SK-N-SH treated with all-trans-retinoic acid at 6 μM for 48 hours (cell line): ENCODE results near the gene TMEM156.

Experiments used
- ATAC-seq: fragments of 200-7000 bp; cut with Tn5 transposase; 3 replicates; pipeline ENCODE4 v1.9.1; 2020; ENCODE audit warnings: mild to moderate bottlenecking, moderate library complexity
- ARNTL ChIP-seq: fragments of 450-650 bp; formaldehyde crosslinking; IDR thresholded peaks from 2 replicates; pipeline ENCODE4 v1.5.0; 2020; ENCODE audit warnings: low read depth, mild to moderate bottlenecking, moderate library complexity, borderline replicate concordance
- BACH2 ChIP-seq: fragments of 250-450 bp; sonication (Bioruptor Pico); IDR thresholded peaks from 2 replicates; pipeline ENCODE4 v1.9.0; 2021; ENCODE audit warnings: mild to moderate bottlenecking, borderline replicate concordance
- CSDC2 ChIP-seq: fragments of 250-450 bp; sonication (Bioruptor Pico); IDR thresholded peaks from 2 replicates; pipeline ENCODE4 v1.5.0; 2020; ENCODE audit warnings: mild to moderate bottlenecking, moderate library complexity
- ESRRG ChIP-seq: fragments of 250-450 bp; sonication (Bioruptor Pico); IDR thresholded peaks from 2 replicates; pipeline ENCODE4 v1.6.1; 2021; ENCODE audit warnings: mild to moderate bottlenecking
- GLIS3 ChIP-seq: fragments of 250-450 bp; sonication (Bioruptor Pico); IDR thresholded peaks from 2 replicates; pipeline ENCODE4 v1.5.0; 2020; ENCODE audit warnings: mild to moderate bottlenecking, moderate library complexity
- OSR1 ChIP-seq: fragments of 250-450 bp; sonication (Bioruptor Pico); IDR thresholded peaks from 2 replicates; pipeline ENCODE4 v1.8.0; 2022; ENCODE audit warnings: moderate library complexity, mild to moderate bottlenecking, inconsistent platforms
- PPARA ChIP-seq: fragments of 250-450 bp; sonication (Bioruptor Pico); IDR thresholded peaks from 2 replicates; pipeline ENCODE4 v1.5.0; 2020; ENCODE audit warnings: mild to moderate bottlenecking, borderline replicate concordance
- RARB ChIP-seq: fragments of 250-450 bp; sonication (Bioruptor Pico); IDR thresholded peaks from 2 replicates; pipeline ENCODE4 v1.8.0; 2021; ENCODE audit warnings: mild to moderate bottlenecking, moderate library complexity
- SNAI2 ChIP-seq: fragments of 250-450 bp; sonication (Bioruptor Pico); IDR thresholded peaks from 2 replicates; pipeline ENCODE4 v1.5.0; 2020; ENCODE audit warnings: mild to moderate bottlenecking, moderate library complexity
- TCF4 ChIP-seq: fragments of 250-450 bp; sonication (Bioruptor Pico); IDR thresholded peaks from 2 replicates; pipeline ENCODE4 v1.8.0; 2021; ENCODE audit warnings: mild to moderate bottlenecking, moderate library complexity, borderline replicate concordance
- TOX ChIP-seq: fragments of 250-450 bp; sonication (Bioruptor Pico); IDR thresholded peaks from 2 replicates; pipeline ENCODE4 v1.8.0; 2021; ENCODE audit warnings: mild to moderate bottlenecking, moderate library complexity, borderline replicate concordance
- ZC3H10 ChIP-seq: fragments of 250-450 bp; sonication (Bioruptor Pico); IDR thresholded peaks from 2 replicates; pipeline ENCODE4 v1.5.1; 2021; ENCODE audit warnings: mild to moderate bottlenecking, moderate library complexity
- ZFP3 ChIP-seq: fragments of 250-450 bp; sonication (Bioruptor Pico); IDR thresholded peaks from 2 replicates; pipeline ENCODE4 v1.5.0; 2020; ENCODE audit warnings: mild to moderate bottlenecking, moderate library complexity
- ZFP30 ChIP-seq: fragments of 450-650 bp; formaldehyde crosslinking; IDR thresholded peaks from 2 replicates; pipeline ENCODE4 v1.5.0; 2022; ENCODE audit warnings: mild to moderate bottlenecking, moderate library complexity
- ZNF565 ChIP-seq: fragments of 450-650 bp; formaldehyde crosslinking; conservative IDR thresholded peaks from 2 replicates; pipeline ENCODE4 v1.5.0; 2020; ENCODE audit warnings: low read depth, mild to moderate bottlenecking, moderate library complexity
- ZNF8 ChIP-seq: fragments of 450-650 bp; formaldehyde crosslinking; IDR thresholded peaks from 2 replicates; pipeline ENCODE4 v1.5.0; 2020; ENCODE audit warnings: mild to moderate bottlenecking, moderate library complexity
- TF ChIP-seq, protein P1 (sequence below): fragments of 250-450 bp; sonication (Bioruptor Pico); IDR thresholded peaks from 2 replicates; pipeline ENCODE4 v1.8.0; 2020; ENCODE audit warnings: mild to moderate bottlenecking, moderate library complexity, borderline replicate concordance
- TF ChIP-seq, protein P2 (sequence below): fragments of 250-450 bp; sonication (Bioruptor Pico); IDR thresholded peaks from 2 replicates; pipeline ENCODE4 v1.5.0; 2020; ENCODE audit warnings: mild to moderate bottlenecking, moderate library complexity
- TF ChIP-seq, protein P3 (sequence below): fragments of 250-450 bp; sonication (Bioruptor Pico); IDR thresholded peaks from 2 replicates; pipeline ENCODE4 v1.5.1; 2020; ENCODE audit warnings: low read depth, mild to moderate bottlenecking, moderate library complexity
- TF ChIP-seq, protein P4 (sequence below): fragments of 250-450 bp; sonication (Bioruptor Pico); IDR thresholded peaks from 2 replicates; pipeline ENCODE4 v1.8.0; 2021; ENCODE audit warnings: low read depth, mild to moderate bottlenecking, moderate library complexity, borderline replicate concordance
- TF ChIP-seq, protein P5 (sequence below): fragments of 250-450 bp; sonication (Bioruptor Pico); IDR thresholded peaks from 2 replicates; pipeline ENCODE4 v1.5.1; 2021; ENCODE audit warnings: mild to moderate bottlenecking, moderate library complexity

TMEM156 gene

DNA sequence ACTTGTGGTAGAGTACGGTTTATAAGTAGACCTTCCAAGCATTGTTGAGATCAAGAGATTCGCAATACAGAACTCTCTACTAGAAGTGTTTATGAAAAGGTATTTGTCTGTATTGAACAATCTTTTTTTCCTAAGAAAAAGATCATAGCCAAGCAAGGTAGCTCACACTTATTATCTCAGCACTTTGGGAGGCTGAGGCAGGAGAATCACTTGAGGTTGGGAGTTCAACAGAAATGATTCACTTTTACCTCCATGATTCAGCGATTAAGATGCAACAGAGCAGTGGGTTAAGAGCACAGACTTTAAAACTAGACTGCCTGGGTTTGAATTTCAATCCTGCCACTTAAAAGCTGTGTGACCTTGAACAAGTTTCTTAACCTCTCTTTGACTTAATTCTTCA, 74.3 kb downstream of the TMEM156 start:
- no peak for ATAC-seq
- no peak for TF ChIP-seq ZNF8 (CRISPR knock-in tag)
- no peak for TF ChIP-seq OSR1
- TF ChIP-seq, protein P1, sequence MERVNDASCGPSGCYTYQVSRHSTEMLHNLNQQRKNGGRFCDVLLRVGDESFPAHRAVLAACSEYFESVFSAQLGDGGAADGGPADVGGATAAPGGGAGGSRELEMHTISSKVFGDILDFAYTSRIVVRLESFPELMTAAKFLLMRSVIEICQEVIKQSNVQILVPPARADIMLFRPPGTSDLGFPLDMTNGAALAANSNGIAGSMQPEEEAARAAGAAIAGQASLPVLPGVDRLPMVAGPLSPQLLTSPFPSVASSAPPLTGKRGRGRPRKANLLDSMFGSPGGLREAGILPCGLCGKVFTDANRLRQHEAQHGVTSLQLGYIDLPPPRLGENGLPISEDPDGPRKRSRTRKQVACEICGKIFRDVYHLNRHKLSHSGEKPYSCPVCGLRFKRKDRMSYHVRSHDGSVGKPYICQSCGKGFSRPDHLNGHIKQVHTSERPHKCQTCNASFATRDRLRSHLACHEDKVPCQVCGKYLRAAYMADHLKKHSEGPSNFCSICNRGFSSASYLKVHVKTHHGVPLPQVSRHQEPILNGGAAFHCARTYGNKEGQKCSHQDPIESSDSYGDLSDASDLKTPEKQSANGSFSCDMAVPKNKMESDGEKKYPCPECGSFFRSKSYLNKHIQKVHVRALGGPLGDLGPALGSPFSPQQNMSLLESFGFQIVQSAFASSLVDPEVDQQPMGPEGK (CRISPR knock-in tag) = no peak
- no peak for TF ChIP-seq ZFP30 (CRISPR knock-in tag)
- no peak for TF ChIP-seq GLIS3 (CRISPR knock-in tag)
- TF ChIP-seq RARB (CRISPR knock-in tag) = no peak
- TF ChIP-seq SNAI2 = no peak
- no peak for TF ChIP-seq ESRRG (CRISPR knock-in tag)
- TF ChIP-seq, protein P2, sequence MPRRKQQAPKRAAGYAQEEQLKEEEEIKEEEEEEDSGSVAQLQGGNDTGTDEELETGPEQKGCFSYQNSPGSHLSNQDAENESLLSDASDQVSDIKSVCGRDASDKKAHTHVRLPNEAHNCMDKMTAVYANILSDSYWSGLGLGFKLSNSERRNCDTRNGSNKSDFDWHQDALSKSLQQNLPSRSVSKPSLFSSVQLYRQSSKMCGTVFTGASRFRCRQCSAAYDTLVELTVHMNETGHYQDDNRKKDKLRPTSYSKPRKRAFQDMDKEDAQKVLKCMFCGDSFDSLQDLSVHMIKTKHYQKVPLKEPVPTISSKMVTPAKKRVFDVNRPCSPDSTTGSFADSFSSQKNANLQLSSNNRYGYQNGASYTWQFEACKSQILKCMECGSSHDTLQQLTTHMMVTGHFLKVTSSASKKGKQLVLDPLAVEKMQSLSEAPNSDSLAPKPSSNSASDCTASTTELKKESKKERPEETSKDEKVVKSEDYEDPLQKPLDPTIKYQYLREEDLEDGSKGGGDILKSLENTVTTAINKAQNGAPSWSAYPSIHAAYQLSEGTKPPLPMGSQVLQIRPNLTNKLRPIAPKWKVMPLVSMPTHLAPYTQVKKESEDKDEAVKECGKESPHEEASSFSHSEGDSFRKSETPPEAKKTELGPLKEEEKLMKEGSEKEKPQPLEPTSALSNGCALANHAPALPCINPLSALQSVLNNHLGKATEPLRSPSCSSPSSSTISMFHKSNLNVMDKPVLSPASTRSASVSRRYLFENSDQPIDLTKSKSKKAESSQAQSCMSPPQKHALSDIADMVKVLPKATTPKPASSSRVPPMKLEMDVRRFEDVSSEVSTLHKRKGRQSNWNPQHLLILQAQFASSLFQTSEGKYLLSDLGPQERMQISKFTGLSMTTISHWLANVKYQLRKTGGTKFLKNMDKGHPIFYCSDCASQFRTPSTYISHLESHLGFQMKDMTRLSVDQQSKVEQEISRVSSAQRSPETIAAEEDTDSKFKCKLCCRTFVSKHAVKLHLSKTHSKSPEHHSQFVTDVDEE (CRISPR knock-in tag) = no peak
- TF ChIP-seq ZC3H10 = no peak
- TF ChIP-seq CSDC2 (CRISPR knock-in tag) = no peak
- TF ChIP-seq TCF4 (CRISPR knock-in tag) = no peak
- TF ChIP-seq BACH2 (CRISPR knock-in tag) = no peak

DNA sequence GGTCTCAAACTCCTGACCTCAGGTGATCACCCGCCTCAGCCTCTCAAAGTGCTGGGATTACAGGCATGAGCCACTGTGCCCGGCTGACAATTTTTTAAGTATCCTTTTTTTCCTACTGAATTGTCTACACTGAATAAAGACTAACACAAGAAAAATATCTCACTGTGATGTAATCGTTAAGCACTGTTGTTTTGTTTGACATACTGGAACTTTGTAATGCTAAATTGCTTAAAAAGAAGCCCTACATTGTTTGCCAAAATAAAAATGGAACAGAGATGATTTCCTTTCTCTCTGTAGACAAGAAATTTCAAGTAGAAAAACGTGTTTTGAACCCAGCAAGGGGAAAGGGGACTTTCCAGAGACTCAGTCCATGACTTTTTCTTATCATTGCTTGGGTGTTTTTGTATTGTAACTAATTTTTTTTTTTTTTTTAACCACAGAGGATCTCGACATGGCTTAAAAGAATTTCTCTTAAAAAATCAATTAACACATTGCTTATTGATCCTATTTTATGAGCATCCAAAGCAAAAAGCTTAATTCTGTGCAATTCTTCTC, 74.9 kb downstream of the TMEM156 start:
- no peak for TF ChIP-seq RARB (CRISPR knock-in tag)
- TF ChIP-seq BACH2 (CRISPR knock-in tag) = no peak
- no peak for TF ChIP-seq ZFP30 (CRISPR knock-in tag)
- no peak for TF ChIP-seq SNAI2
- no peak for TF ChIP-seq ZC3H10
- TF ChIP-seq CSDC2 (CRISPR knock-in tag) = no peak
- TF ChIP-seq GLIS3 (CRISPR knock-in tag) = no peak
- TF ChIP-seq, protein P3, sequence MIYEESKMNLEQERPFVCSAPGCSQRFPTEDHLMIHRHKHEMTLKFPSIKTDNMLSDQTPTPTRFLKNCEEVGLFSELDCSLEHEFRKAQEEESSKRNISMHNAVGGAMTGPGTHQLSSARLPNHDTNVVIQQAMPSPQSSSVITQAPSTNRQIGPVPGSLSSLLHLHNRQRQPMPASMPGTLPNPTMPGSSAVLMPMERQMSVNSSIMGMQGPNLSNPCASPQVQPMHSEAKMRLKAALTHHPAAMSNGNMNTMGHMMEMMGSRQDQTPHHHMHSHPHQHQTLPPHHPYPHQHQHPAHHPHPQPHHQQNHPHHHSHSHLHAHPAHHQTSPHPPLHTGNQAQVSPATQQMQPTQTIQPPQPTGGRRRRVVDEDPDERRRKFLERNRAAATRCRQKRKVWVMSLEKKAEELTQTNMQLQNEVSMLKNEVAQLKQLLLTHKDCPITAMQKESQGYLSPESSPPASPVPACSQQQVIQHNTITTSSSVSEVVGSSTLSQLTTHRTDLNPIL (CRISPR knock-in tag) = no peak
- TF ChIP-seq TOX (CRISPR knock-in tag) = no peak
- TF ChIP-seq, protein P2 (CRISPR knock-in tag) = no peak
- no peak for TF ChIP-seq PPARA
- TF ChIP-seq ZNF565 (CRISPR knock-in tag) = no peak
- TF ChIP-seq, protein P4, sequence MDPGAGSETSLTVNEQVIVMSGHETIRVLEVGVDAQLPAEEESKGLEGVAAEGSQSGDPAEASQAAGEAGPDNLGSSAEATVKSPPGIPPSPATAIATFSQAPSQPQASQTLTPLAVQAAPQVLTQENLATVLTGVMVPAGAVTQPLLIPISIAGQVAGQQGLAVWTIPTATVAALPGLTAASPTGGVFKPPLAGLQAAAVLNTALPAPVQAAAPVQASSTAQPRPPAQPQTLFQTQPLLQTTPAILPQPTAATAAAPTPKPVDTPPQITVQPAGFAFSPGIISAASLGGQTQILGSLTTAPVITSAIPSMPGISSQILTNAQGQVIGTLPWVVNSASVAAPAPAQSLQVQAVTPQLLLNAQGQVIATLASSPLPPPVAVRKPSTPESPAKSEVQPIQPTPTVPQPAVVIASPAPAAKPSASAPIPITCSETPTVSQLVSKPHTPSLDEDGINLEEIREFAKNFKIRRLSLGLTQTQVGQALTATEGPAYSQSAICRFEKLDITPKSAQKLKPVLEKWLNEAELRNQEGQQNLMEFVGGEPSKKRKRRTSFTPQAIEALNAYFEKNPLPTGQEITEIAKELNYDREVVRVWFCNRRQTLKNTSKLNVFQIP = no peak
- no peak for ATAC-seq

DNA sequence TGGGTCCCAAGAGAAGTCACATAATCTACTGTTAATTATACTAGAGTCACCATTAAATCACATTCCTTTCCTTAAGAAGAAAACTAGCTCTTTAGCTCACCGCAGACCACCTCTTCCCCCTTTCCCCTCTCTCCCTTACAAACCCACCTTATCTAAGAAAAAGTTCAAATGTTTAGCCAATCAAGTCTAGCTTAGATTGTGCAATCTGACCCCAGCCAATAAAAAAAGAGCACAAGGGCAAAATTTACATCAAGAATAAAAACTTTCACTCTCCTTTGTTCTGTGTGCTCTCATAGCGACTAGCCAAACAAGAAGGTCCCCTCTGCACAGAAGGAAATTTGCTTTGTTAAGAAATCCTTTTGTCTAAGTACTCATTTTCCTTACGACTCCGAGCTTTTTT, 76.3 kb downstream of the TMEM156 start:
- ATAC-seq = no peak
- no peak for TF ChIP-seq ZFP3 (CRISPR knock-in tag)
- TF ChIP-seq ESRRG (CRISPR knock-in tag) = no peak
- no peak for TF ChIP-seq SNAI2
- no peak for TF ChIP-seq PPARA
- TF ChIP-seq OSR1 = no peak
- no peak for TF ChIP-seq ZNF8 (CRISPR knock-in tag)
- TF ChIP-seq, protein P2 (CRISPR knock-in tag) = no peak
- TF ChIP-seq RARB (CRISPR knock-in tag) = no peak
- no peak for TF ChIP-seq ARNTL (CRISPR knock-in tag)
- TF ChIP-seq, protein P5, sequence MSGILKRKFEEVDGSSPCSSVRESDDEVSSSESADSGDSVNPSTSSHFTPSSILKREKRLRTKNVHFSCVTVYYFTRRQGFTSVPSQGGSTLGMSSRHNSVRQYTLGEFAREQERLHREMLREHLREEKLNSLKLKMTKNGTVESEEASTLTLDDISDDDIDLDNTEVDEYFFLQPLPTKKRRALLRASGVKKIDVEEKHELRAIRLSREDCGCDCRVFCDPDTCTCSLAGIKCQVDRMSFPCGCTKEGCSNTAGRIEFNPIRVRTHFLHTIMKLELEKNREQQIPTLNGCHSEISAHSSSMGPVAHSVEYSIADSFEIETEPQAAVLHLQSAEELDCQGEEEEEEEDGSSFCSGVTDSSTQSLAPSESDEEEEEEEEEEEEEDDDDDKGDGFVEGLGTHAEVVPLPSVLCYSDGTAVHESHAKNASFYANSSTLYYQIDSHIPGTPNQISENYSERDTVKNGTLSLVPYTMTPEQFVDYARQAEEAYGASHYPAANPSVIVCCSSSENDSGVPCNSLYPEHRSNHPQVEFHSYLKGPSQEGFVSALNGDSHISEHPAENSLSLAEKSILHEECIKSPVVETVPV (CRISPR knock-in tag) = no peak
